ENCODE measurements around the gene ADGRB3. TPM values are rescaled to one million over a fixed set of nuclear protein-coding genes. Genes with fewer than 3 reads are reported as not detected.

Gene ADGRB3
- total and polyA plus RNA-seq, 2 donors (not counting 1 experiment from before 2014, with no cell fraction given), result not detected

DNA sequence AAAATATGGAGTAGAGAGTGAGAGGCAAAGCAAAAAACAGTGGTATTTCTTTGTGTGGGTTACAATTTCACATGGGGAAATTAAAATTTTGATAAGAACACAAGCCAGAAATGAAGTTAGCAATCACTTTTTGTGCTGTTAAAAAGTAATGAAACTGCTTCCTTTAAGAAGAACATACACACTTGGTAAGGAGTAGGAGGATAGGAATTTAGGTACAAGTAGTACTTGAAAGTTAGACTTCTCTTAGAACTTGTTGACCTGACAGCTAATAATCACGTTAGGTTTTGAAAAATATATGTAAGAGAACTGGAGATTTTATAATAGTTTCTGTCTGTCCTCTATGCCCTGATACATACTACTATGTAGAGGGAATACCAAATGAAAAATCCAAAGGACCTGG lies 260.8 kb downstream of the ADGRB3 start:
- ATAC-seq (ENCODE audit: low read depth) (no peak), DNase-seq (no peak)
- intact Hi-C loops (cut with micrococcal nuclease), result no loop called here
- no peak overlapping the region for H3K9ac ChIP-seq (ENCODE audit: low read length)
- H3K79me2 ChIP-seq (ENCODE audit: control insufficient read depth, insufficient read depth, low read length), result no peaks in the 10 kb centered on the region
- H4K20me1 ChIP-seq (ENCODE audit: control insufficient read depth, insufficient read depth, low read length, poor library complexity, severe bottlenecking), result no peaks in the 10 kb centered on the region
- Mint-ChIP-seq H3K27ac (no peak overlapping the region), H3K4me3 (no peak overlapping the region), H3K27me3 (no peaks in the 10 kb centered on the region), H3K9me3 (ENCODE audit: insufficient read depth) (no peaks in the 10 kb centered on the region), H3K4me1 (no peaks in the 10 kb centered on the region)
- no peak for TF ChIP-seq EZH2 (IDR thresholded peaks at IDR 0.05; ENCODE audit: borderline replicate concordance, insufficient read depth, low read depth, low read length, poor library complexity, severe bottlenecking)
- TF ChIP-seq, protein P1, sequence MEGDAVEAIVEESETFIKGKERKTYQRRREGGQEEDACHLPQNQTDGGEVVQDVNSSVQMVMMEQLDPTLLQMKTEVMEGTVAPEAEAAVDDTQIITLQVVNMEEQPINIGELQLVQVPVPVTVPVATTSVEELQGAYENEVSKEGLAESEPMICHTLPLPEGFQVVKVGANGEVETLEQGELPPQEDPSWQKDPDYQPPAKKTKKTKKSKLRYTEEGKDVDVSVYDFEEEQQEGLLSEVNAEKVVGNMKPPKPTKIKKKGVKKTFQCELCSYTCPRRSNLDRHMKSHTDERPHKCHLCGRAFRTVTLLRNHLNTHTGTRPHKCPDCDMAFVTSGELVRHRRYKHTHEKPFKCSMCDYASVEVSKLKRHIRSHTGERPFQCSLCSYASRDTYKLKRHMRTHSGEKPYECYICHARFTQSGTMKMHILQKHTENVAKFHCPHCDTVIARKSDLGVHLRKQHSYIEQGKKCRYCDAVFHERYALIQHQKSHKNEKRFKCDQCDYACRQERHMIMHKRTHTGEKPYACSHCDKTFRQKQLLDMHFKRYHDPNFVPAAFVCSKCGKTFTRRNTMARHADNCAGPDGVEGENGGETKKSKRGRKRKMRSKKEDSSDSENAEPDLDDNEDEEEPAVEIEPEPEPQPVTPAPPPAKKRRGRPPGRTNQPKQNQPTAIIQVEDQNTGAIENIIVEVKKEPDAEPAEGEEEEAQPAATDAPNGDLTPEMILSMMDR (IDR thresholded peaks at IDR 0.05), result no peak
- H3K4me2 ChIP-seq (replicated peaks; ENCODE audit: low read depth, low read length, poor library complexity, severe bottlenecking), result no peak overlapping the region
- CTCF ChIA-PET, result no interaction called here
- no peak overlapping the region for H3K4me3 ChIP-seq (ENCODE audit: control extremely low read depth in 1 of 5, extremely low read depth in 1 of 5, insufficient read depth in 1 of 5, low read depth in 2 of 5, low read length in 4 of 5)
- H2AFZ ChIP-seq (ENCODE audit: insufficient read depth, low read depth, low read length, poor library complexity, severe bottlenecking), result no peak overlapping the region
- H3K27me3 ChIP-seq (replicated peaks in 1 of 4; ENCODE audit: control extremely low read depth in 1 of 4, control insufficient read depth in 3 of 4, insufficient read depth in 4 of 4, low read length in 3 of 4), result no peaks in the 10 kb centered on the region
- H3K4me1 ChIP-seq (ENCODE audit: control insufficient read depth in 2 of 2, insufficient read depth in 2 of 2, low read length in 2 of 2), result no peaks in the 10 kb centered on the region
- WGBS (ENCODE audit: insufficient coverage), result no CpG with 5 or more reads among the region's 1 CpG
- no peak overlapping the region for H3K27ac ChIP-seq (ENCODE audit: low read length in 2 of 2)
- no peaks in the 10 kb centered on the region for H3K9me3 ChIP-seq (ENCODE audit: control extremely low read depth in 1 of 3, control insufficient read depth in 2 of 3, insufficient read depth in 1 of 3, low read length in 2 of 3)
- POLR2A ChIA-PET, result no interaction called here
- H3K36me3 ChIP-seq (replicated peaks in 1 of 2; ENCODE audit: control extremely low read depth in 1 of 2, control insufficient read depth in 1 of 2, extremely low read depth in 1 of 2, insufficient read depth in 2 of 2, low read length in 1 of 2), result no peaks in the 10 kb centered on the region

DNA sequence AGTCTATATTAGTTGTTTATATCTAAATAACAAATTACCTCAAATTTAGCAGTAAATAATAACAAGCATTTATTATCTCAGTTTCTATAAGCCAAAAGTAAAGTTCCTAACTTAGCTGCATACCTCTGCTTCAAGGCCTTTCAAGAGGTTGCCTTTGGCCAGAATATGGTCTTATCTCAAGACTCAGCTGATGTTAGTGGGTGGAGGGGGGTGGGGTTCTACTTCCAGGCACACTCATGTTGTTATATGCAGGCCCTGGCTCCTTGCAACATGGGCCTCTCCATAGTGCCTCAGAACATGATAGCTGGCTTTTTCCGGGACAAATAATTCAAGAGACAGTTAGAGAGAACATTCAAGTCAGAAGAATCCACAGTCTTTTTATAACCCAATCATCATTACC lies 266.0 kb downstream of the ADGRB3 start:
- no peaks in the 10 kb centered on the region for H3K36me3 ChIP-seq (replicated peaks in 1 of 2; ENCODE audit: control extremely low read depth in 1 of 2, control insufficient read depth in 1 of 2, extremely low read depth in 1 of 2, insufficient read depth in 2 of 2, low read length in 1 of 2)
- H4K20me1 ChIP-seq (ENCODE audit: control insufficient read depth, insufficient read depth, low read length, poor library complexity, severe bottlenecking), result no peaks in the 10 kb centered on the region
- ChIA-PET CTCF (no interaction called here), POLR2A (no interaction called here)
- no peak overlapping the region for H3K27ac ChIP-seq (ENCODE audit: low read length in 2 of 2)
- H3K4me1 ChIP-seq (ENCODE audit: control insufficient read depth in 2 of 2, insufficient read depth in 2 of 2, low read length in 2 of 2), result no peaks in the 10 kb centered on the region
- H3K4me2 ChIP-seq (replicated peaks; ENCODE audit: low read depth, low read length, poor library complexity, severe bottlenecking), result no peak overlapping the region
- no peak for DNase-seq
- H3K79me2 ChIP-seq (ENCODE audit: control insufficient read depth, insufficient read depth, low read length), result no peaks in the 10 kb centered on the region
- no peak overlapping the region for H3K9ac ChIP-seq (ENCODE audit: low read length)
- H3K9me3 ChIP-seq (ENCODE audit: control extremely low read depth in 1 of 3, control insufficient read depth in 2 of 3, insufficient read depth in 1 of 3, low read length in 2 of 3), result peaks cover 0 to 3% (median 0%) of the 10 kb centered on the region in 3 donors
- Mint-ChIP-seq H3K9me3 (ENCODE audit: insufficient read depth) (no peaks in the 10 kb centered on the region), H3K27me3 (no peaks in the 10 kb centered on the region), H3K27ac (no peak overlapping the region), H3K4me1 (no peaks in the 10 kb centered on the region), H3K4me3 (no peak overlapping the region)
- intact Hi-C loops (cut with micrococcal nuclease), result no loop called here
- no peak overlapping the region for H3K4me3 ChIP-seq (ENCODE audit: control extremely low read depth in 1 of 5, extremely low read depth in 1 of 5, insufficient read depth in 1 of 5, low read depth in 2 of 5, low read length in 4 of 5)
- WGBS (ENCODE audit: insufficient coverage), result 86% methylated on average over 1 of the region's 1 CpG
- no peak for TF ChIP-seq EZH2 (IDR thresholded peaks at IDR 0.05; ENCODE audit: borderline replicate concordance, insufficient read depth, low read depth, low read length, poor library complexity, severe bottlenecking)
- TF ChIP-seq, protein P1 (IDR thresholded peaks at IDR 0.05), result no peak
- H3K27me3 ChIP-seq (replicated peaks in 1 of 4; ENCODE audit: control extremely low read depth in 1 of 4, control insufficient read depth in 3 of 4, insufficient read depth in 4 of 4, low read length in 3 of 4), result no peaks in the 10 kb centered on the region
- no peak for ATAC-seq (ENCODE audit: low read depth)
- H2AFZ ChIP-seq (ENCODE audit: insufficient read depth, low read depth, low read length, poor library complexity, severe bottlenecking), result no peak overlapping the region
